ENCODE data around the gene GHR. TPM values are rescaled to one million over a fixed set of nuclear protein-coding genes. Genes with fewer than 3 reads are reported as not detected.

GHR gene
- total and polyA plus RNA-seq, 4 experiments from 2014 or later: not detected

GRCh38 chr5:42689391-42689790 lies 266.2 kb downstream of the GHR start:
- H3K27ac Mint-ChIP-seq: no peak overlapping the region
- Histone ChIP-seq H3K9me3 (ENCODE audit: control insufficient read depth in 1 of 2, low read length in 2 of 2) (no peaks in the 10 kb centered on the region), H3K4me1 (ENCODE audit: insufficient read depth, low read length) (no peaks in the 10 kb centered on the region), H3K27me3 (ENCODE audit: insufficient read depth, low read length) (no peaks in the 10 kb centered on the region), H3K4me3 (ENCODE audit: low read length in 2 of 2) (no peak overlapping the region), H3K36me3 (ENCODE audit: insufficient read depth, low read length) (no peaks in the 10 kb centered on the region), H3K27ac (ENCODE audit: low read depth, low read length) (no peak overlapping the region)
- no peak for DNase-seq
- ChIA-PET POLR2A (ENCODE audit: partially characterized antibody) (no interaction called here), CTCF (ENCODE audit: partially characterized antibody) (no interaction called here)
- peaks cover 0 to 3% (median 0%) of the 10 kb centered on the region in 4 donors for H3K4me1 Mint-ChIP-seq
- H3K9me3 Mint-ChIP-seq: peaks cover 0 to 7% (median 2%) of the 10 kb centered on the region in 8 donors
- intact Hi-C loops (cut with micrococcal nuclease): no loop called here
- H3K4me3 Mint-ChIP-seq: no peak overlapping the region
- H3K36me3 Mint-ChIP-seq: no peaks in the 10 kb centered on the region
- peaks cover 0 to 2% of the 10 kb centered on the region in 2 donors for H3K27me3 Mint-ChIP-seq

GRCh38 chr5:42691413-42691937 lies 268.2 kb downstream of the GHR start:
- H3K9me3 Mint-ChIP-seq: peaks cover 0 to 4% (median 0%) of the 10 kb centered on the region in 8 donors
- Histone ChIP-seq H3K36me3 (ENCODE audit: insufficient read depth, low read length) (no peaks in the 10 kb centered on the region), H3K4me1 (ENCODE audit: insufficient read depth, low read length) (no peaks in the 10 kb centered on the region), H3K27ac (ENCODE audit: low read depth, low read length) (no peak overlapping the region), H3K9me3 (ENCODE audit: control insufficient read depth in 1 of 2, low read length in 2 of 2) (no peaks in the 10 kb centered on the region), H3K27me3 (ENCODE audit: insufficient read depth, low read length) (no peaks in the 10 kb centered on the region), H3K4me3 (ENCODE audit: low read length in 2 of 2) (no peak overlapping the region)
- ChIA-PET CTCF (ENCODE audit: partially characterized antibody) (interaction anchor here (1.7 kb wide), 1 partner anchor 108 kb away, joined by 3 read pairs; no protein-coding TSS in a partner anchor), POLR2A (ENCODE audit: partially characterized antibody) (no interaction called here)
- no peak for DNase-seq
- H3K36me3 Mint-ChIP-seq: no peaks in the 10 kb centered on the region
- intact Hi-C loops (cut with micrococcal nuclease): no loop called here
- peaks cover 0 to 2% of the 10 kb centered on the region in 2 donors for H3K27me3 Mint-ChIP-seq
- peaks cover 0 to 3% (median 0%) of the 10 kb centered on the region in 4 donors for H3K4me1 Mint-ChIP-seq
- no peak overlapping the region for H3K4me3 Mint-ChIP-seq
- H3K27ac Mint-ChIP-seq: peak overlapping the region in 1 of 7 donors; percentile 23

- no peaks in the 10 kb centered on the region for H3K36me3 ChIP-seq (ENCODE audit: insufficient read depth, low read length)
- no peaks in the 10 kb centered on the region for H3K9me3 ChIP-seq (ENCODE audit: control insufficient read depth in 1 of 2, low read length in 2 of 2)
- peaks cover 0 to 3% (median 1%) of the 10 kb centered on the region in 4 donors for H3K4me1 Mint-ChIP-seq
- H3K4me3 ChIP-seq (ENCODE audit: low read length in 2 of 2): no peak overlapping the region
- DNase-seq: no peak
- H3K27me3 Mint-ChIP-seq: peaks cover 1 to 5% of the 10 kb centered on the region in 2 donors
- intact Hi-C loops (cut with micrococcal nuclease): no loop called here
- no peaks in the 10 kb centered on the region for H3K27me3 ChIP-seq (ENCODE audit: insufficient read depth, low read length)
- no peaks in the 10 kb centered on the region for H3K4me1 ChIP-seq (ENCODE audit: insufficient read depth, low read length)
- no peak overlapping the region for H3K27ac Mint-ChIP-seq
- ChIA-PET POLR2A (ENCODE audit: partially characterized antibody) (no interaction called here), CTCF (ENCODE audit: partially characterized antibody) (no interaction called here)
- H3K27ac ChIP-seq (ENCODE audit: low read depth, low read length): no peak overlapping the region
- H3K9me3 Mint-ChIP-seq: peaks cover 0 to 18% (median 6%) of the 10 kb centered on the region in 8 donors
- peaks cover 0 to 3% of the 10 kb centered on the region in 2 donors for H3K36me3 Mint-ChIP-seq
- no peak overlapping the region for H3K4me3 Mint-ChIP-seq
These were observed 278.3 kb downstream of the GHR start for GRCh38 chr5:42701351-42702059.

GRCh38 chr5:42703238-42703637 lies 280.0 kb downstream of the GHR start:
- Histone ChIP-seq H3K4me3 (ENCODE audit: low read length in 2 of 2) (no peak overlapping the region), H3K4me1 (ENCODE audit: insufficient read depth, low read length) (no peaks in the 10 kb centered on the region), H3K27me3 (ENCODE audit: insufficient read depth, low read length) (no peaks in the 10 kb centered on the region), H3K9me3 (ENCODE audit: control insufficient read depth in 1 of 2, low read length in 2 of 2) (no peaks in the 10 kb centered on the region), H3K36me3 (ENCODE audit: insufficient read depth, low read length) (no peaks in the 10 kb centered on the region), H3K27ac (ENCODE audit: low read depth, low read length) (no peak overlapping the region)
- Mint-ChIP-seq H3K27ac (no peak overlapping the region), H3K27me3 (no peaks in the 10 kb centered on the region), H3K4me1 (peaks cover 0 to 3% (median 1%) of the 10 kb centered on the region in 4 donors), H3K9me3 (peaks cover 0 to 18% (median 6%) of the 10 kb centered on the region in 8 donors), H3K4me3 (no peak overlapping the region), H3K36me3 (peaks cover 0 to 6% of the 10 kb centered on the region in 2 donors)
- CTCF ChIA-PET (ENCODE audit: partially characterized antibody): no interaction called here
- intact Hi-C loops (cut with micrococcal nuclease): no loop called here
- POLR2A ChIA-PET (ENCODE audit: partially characterized antibody): no interaction called here
- DNase-seq: no peak

- DNase-seq: no peak
- no peak overlapping the region for H3K27ac ChIP-seq (ENCODE audit: low read depth, low read length)
- H3K4me3 ChIP-seq (ENCODE audit: low read length in 2 of 2): no peak overlapping the region
- H3K4me3 Mint-ChIP-seq: no peak overlapping the region
- CTCF ChIA-PET (ENCODE audit: partially characterized antibody): no interaction called here
- H3K9me3 Mint-ChIP-seq: no peaks in the 10 kb centered on the region
- no peak overlapping the region for H3K27ac Mint-ChIP-seq
- no peaks in the 10 kb centered on the region for H3K36me3 ChIP-seq (ENCODE audit: insufficient read depth, low read length)
- no peaks in the 10 kb centered on the region for H3K9me3 ChIP-seq (ENCODE audit: control insufficient read depth in 1 of 2, low read length in 2 of 2)
- H3K36me3 Mint-ChIP-seq: no peaks in the 10 kb centered on the region
- no peaks in the 10 kb centered on the region for H3K27me3 ChIP-seq (ENCODE audit: insufficient read depth, low read length)
- intact Hi-C loops (cut with micrococcal nuclease): no loop called here
- H3K4me1 Mint-ChIP-seq: peaks cover 18 to 22% (median 19%) of the 10 kb centered on the region in 4 donors
- H3K4me1 ChIP-seq (ENCODE audit: insufficient read depth, low read length): peaks cover 26% of the 10 kb centered on the region
- peaks cover 3 to 4% of the 10 kb centered on the region in 2 donors for H3K27me3 Mint-ChIP-seq
- POLR2A ChIA-PET (ENCODE audit: partially characterized antibody): no interaction called here
These were observed 292.5 kb downstream of the GHR start for GRCh38 chr5:42715785-42716184.

DNA sequence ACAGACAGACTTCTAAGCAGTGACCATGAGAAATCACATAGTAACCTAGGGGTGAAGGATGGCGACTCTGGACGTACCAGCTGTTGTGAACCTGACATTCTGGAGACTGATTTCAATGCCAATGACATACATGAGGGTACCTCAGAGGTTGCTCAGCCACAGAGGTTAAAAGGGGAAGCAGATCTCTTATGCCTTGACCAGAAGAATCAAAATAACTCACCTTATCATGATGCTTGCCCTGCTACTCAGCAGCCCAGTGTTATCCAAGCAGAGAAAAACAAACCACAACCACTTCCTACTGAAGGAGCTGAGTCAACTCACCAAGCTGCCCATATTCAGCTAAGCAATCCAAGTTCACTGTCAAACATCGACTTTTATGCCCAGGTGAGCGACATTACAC lies 295.4 kb downstream of the GHR start:
- DNase-seq: peak; percentile 24 to 45 (median 36)
- POLR2A ChIA-PET (ENCODE audit: partially characterized antibody): interaction anchor here (0.7 to 1.9 kb wide), 8 partner anchors 14 to 766 kb away, joined by 3 to 8 read pairs (median 4); partner anchors contain the start of genes CCDC152, HMGCS1 and TMEM267

DNA sequence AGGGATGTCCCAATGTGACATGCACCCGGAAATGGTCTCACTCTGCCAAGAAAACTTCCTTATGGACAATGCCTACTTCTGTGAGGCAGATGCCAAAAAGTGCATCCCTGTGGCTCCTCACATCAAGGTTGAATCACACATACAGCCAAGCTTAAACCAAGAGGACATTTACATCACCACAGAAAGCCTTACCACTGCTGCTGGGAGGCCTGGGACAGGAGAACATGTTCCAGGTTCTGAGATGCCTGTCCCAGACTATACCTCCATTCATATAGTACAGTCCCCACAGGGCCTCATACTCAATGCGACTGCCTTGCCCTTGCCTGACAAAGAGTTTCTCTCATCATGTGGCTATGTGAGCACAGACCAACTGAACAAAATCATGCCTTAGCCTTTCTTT lies 295.8 kb downstream of the GHR start:
- peak overlapping the region in 2 of 7 donors; percentile 43 to 67 for H3K27ac Mint-ChIP-seq
- H3K27me3 Mint-ChIP-seq: peaks cover 2 to 3% of the 10 kb centered on the region in 2 donors
- no peaks in the 10 kb centered on the region for H3K9me3 Mint-ChIP-seq
- no peaks in the 10 kb centered on the region for H3K36me3 Mint-ChIP-seq
- no peak overlapping the region for H3K27ac ChIP-seq (ENCODE audit: low read depth, low read length)
- H3K4me1 ChIP-seq (ENCODE audit: insufficient read depth, low read length): peaks cover 34% of the 10 kb centered on the region
- no peaks in the 10 kb centered on the region for H3K9me3 ChIP-seq (ENCODE audit: control insufficient read depth in 1 of 2, low read length in 2 of 2)
- peaks cover 18 to 28% (median 24%) of the 10 kb centered on the region in 4 donors for H3K4me1 Mint-ChIP-seq
- H3K4me3 ChIP-seq (ENCODE audit: low read length in 2 of 2): peak overlapping the region in 1 of 2 donors; percentile 2
- peak overlapping the region in 7 of 8 donors; percentile 33 to 73 (median 68) for H3K4me3 Mint-ChIP-seq
- H3K27me3 ChIP-seq (ENCODE audit: insufficient read depth, low read length): no peaks in the 10 kb centered on the region
- intact Hi-C loops (cut with micrococcal nuclease): no loop called here
- ChIA-PET POLR2A (ENCODE audit: partially characterized antibody) (interaction anchor here (0.7 to 1.9 kb wide), 8 partner anchors 15 to 765 kb away, joined by 3 to 8 read pairs (median 4); partner anchors contain the start of genes CCDC152, HMGCS1 and TMEM267), CTCF (ENCODE audit: partially characterized antibody) (interaction anchor here (0.9 to 1.9 kb wide), 4 partner anchors 11 to 49 kb away, joined by 3 to 4 read pairs (median 3); no protein-coding TSS in a partner anchor)
- H3K36me3 ChIP-seq (ENCODE audit: insufficient read depth, low read length): no peaks in the 10 kb centered on the region
- DNase-seq: no peak

More for the DNA sequence above, 295.4 kb downstream of the GHR start:
- Mint-ChIP-seq H3K36me3 (no peaks in the 10 kb centered on the region), H3K27me3 (peaks cover 2 to 3% of the 10 kb centered on the region in 2 donors), H3K9me3 (no peaks in the 10 kb centered on the region), H3K27ac (peak overlapping the region in 6 of 7 donors; percentile 18 to 77 (median 53)), H3K4me1 (peaks cover 18 to 28% (median 24%) of the 10 kb centered on the region in 4 donors), H3K4me3 (peak overlapping the region in 7 of 8 donors; percentile 33 to 73 (median 68))
- H3K4me3 ChIP-seq (ENCODE audit: low read length in 2 of 2): peak overlapping the region in 1 of 2 donors; percentile 16
- intact Hi-C loops (cut with micrococcal nuclease): no loop called here
- H3K27me3 ChIP-seq (ENCODE audit: insufficient read depth, low read length): no peaks in the 10 kb centered on the region
- H3K36me3 ChIP-seq (ENCODE audit: insufficient read depth, low read length): no peaks in the 10 kb centered on the region
- CTCF ChIA-PET (ENCODE audit: partially characterized antibody): interaction anchor here (0.9 to 1.9 kb wide), 4 partner anchors 11 to 49 kb away, joined by 3 to 4 read pairs (median 3); no protein-coding TSS in a partner anchor
- no peaks in the 10 kb centered on the region for H3K9me3 ChIP-seq (ENCODE audit: control insufficient read depth in 1 of 2, low read length in 2 of 2)
- H3K4me1 ChIP-seq (ENCODE audit: insufficient read depth, low read length): peaks cover 34% of the 10 kb centered on the region
- H3K27ac ChIP-seq (ENCODE audit: low read depth, low read length): no peak overlapping the region

All from CD4-positive, alpha-beta memory T cell (primary cell).